ENCODE measurements around the gene MT1E.
"Not testable (repeated sequence)": the region's sequence is repeated elsewhere in the genome, so short reads cannot be mapped to it uniquely, and the experiment has no call there.

The MT1E gene

GRCh38 chr16:56674570-56674969, 49.0 kb downstream of the MT1E start:
- H3K9me3 ChIP-seq (ENCODE audit: control insufficient read depth, low read length); H3K4me1 ChIP-seq (ENCODE audit: control insufficient read depth, insufficient read depth, low read length, poor library complexity, severe bottlenecking); H3K27ac ChIP-seq (ENCODE audit: low read depth, low read length, severe bottlenecking); H3K36me3 ChIP-seq (ENCODE audit: control insufficient read depth, insufficient read depth, low read length); H3K4me3 ChIP-seq (ENCODE audit: extremely low read depth, insufficient read depth, low read length, poor library complexity, severe bottlenecking): not testable (repeated sequence)
- 77 to 81% methylated on average over 4 to 6 of the region's 6 CpGs for WGBS, 2 experiments (ENCODE audit: insufficient coverage in 2 of 2)

GRCh38 chr16:56675685-56676210, 50.2 kb downstream of the MT1E start:
- H3K27ac ChIP-seq (ENCODE audit: low read depth, low read length, severe bottlenecking), result no peak overlapping the region
- 17 to 19% methylated on average over 15 to 27 of the region's 32 CpGs for WGBS, 2 experiments (ENCODE audit: insufficient coverage in 2 of 2)
- no peaks in the 10 kb centered on the region for H3K9me3 ChIP-seq (ENCODE audit: control insufficient read depth, low read length)
- H3K4me1 ChIP-seq (ENCODE audit: control insufficient read depth, insufficient read depth, low read length, poor library complexity, severe bottlenecking), result no peaks in the 10 kb centered on the region
- no peaks in the 10 kb centered on the region for H3K36me3 ChIP-seq (ENCODE audit: control insufficient read depth, insufficient read depth, low read length)
- H3K4me3 ChIP-seq (ENCODE audit: extremely low read depth, insufficient read depth, low read length, poor library complexity, severe bottlenecking), result peak overlapping the region; percentile 3
